Stomach (tissue), 4 donors: ENCODE results near the gene TBC1D5.

Source experiments
- POLR2A ChIP-seq, 4 donors: fragments of 450-650 bp; IDR thresholded peaks; one replicate each; pipeline ENCODE4 v1.6.1; 2016; ENCODE audit warnings: antibody characterized with exemption in 4 of 4, control low read depth in 2 of 4, mild to moderate bottlenecking in 1 of 4, moderate library complexity in 1 of 4
- POLR2AphosphoS5 ChIP-seq, 3 donors: sonication (generic); formaldehyde crosslinking; IDR thresholded peaks; one replicate each; pipeline ENCODE4 v1.6.1; 2016; ENCODE audit warnings: antibody characterized with exemption in 3 of 3
- TF ChIP-seq, protein P1 (sequence below), 7 experiments: fragments of 450-650 bp in 4 of 7; fragments of 200-600 bp in 3 of 7; sonication (generic) in 3 of 7; IDR thresholded peaks; one replicate each; pipeline ENCODE4 v1.5.1; 2016 to 2019; ENCODE audit warnings: antibody characterized with exemption in 7 of 7, control low read depth in 2 of 7, mild to moderate bottlenecking in 1 of 7

DNA sequence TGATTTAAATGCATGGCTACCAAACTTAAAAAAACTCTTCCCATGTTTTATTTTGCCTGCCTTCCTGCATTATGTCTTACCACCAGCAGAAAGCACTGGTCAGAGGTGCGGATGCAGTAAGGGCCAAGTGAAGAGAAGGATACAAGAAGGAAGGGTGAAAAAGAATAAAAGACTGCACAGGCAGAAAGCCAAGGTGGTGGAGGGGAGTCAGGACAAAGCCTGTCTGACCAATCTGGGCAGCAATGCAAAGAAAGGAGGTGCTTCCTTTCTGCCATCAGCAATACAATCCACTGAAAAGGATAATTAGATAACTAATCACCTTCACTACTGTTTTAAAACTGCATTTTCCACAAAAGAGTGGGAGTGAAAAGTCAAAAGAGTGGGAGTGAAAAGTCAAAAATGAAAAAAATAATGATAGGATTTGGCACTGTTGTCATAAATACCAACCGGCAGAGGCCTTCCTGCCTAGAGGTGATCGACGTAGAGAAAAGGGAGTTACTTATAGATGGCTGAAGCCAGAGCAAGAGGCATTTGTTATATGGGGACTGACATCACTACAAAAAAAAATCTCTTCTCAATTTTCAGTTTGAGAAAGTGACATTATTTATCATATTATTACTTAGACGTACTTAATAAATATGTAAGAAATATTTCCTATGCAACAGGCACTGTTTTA is 385.3 kb downstream of the TBC1D5 start:
- TF ChIP-seq POLR2A (IDR thresholded peaks at IDR 0.05) (no peak), POLR2AphosphoS5 (IDR thresholded peaks at IDR 0.05) (no peak)
- TF ChIP-seq, protein P1, sequence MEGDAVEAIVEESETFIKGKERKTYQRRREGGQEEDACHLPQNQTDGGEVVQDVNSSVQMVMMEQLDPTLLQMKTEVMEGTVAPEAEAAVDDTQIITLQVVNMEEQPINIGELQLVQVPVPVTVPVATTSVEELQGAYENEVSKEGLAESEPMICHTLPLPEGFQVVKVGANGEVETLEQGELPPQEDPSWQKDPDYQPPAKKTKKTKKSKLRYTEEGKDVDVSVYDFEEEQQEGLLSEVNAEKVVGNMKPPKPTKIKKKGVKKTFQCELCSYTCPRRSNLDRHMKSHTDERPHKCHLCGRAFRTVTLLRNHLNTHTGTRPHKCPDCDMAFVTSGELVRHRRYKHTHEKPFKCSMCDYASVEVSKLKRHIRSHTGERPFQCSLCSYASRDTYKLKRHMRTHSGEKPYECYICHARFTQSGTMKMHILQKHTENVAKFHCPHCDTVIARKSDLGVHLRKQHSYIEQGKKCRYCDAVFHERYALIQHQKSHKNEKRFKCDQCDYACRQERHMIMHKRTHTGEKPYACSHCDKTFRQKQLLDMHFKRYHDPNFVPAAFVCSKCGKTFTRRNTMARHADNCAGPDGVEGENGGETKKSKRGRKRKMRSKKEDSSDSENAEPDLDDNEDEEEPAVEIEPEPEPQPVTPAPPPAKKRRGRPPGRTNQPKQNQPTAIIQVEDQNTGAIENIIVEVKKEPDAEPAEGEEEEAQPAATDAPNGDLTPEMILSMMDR (IDR thresholded peaks at IDR 0.05), result no peak
